Right lung (tissue), 5 donors: ENCODE results near the gene OR10D3. TPM values are rescaled to one million over a fixed set of nuclear protein-coding genes. Genes with fewer than 3 reads are reported as not detected.

ENCODE experiments used
- polyA plus RNA-seq, 5 donors: library from polyadenylated mRNA; unstranded; fragments of 120-200 nt; gene quantifications; one replicate each; pipeline versions ENCODE4 v1.2.1 to v1.2.3, GENCODE V29; 2013; ENCODE audit warnings: inconsistent platforms in 1 of 5, low replicate concordance in 1 of 5; ENCODE audit not compliant: insufficient read length in 5 of 5, insufficient read depth in 1 of 5

Gene OR10D3
- polyA plus RNA-seq, 5 donors: not detected

Other genes starting within 250 kb of the OR10D3 start
- gene OR4D5, start 243.7 kb upstream of the OR10D3 start, polyA plus RNA-seq: not detected
- gene OR6T1, start 239.5 kb upstream of the OR10D3 start, polyA plus RNA-seq: not detected
- gene OR10S1, start 205.6 kb upstream of the OR10D3 start, polyA plus RNA-seq: not detected
- not detected for gene OR10G6, start 188.2 kb upstream of the OR10D3 start, polyA plus RNA-seq
- gene OR10G4, start 170.3 kb upstream of the OR10D3 start, polyA plus RNA-seq: not detected
- gene OR10G9, start 160.3 kb upstream of the OR10D3 start, polyA plus RNA-seq: not detected
- gene OR10G8, start 156.5 kb upstream of the OR10D3 start, polyA plus RNA-seq: not detected
- gene OR10G7, start 142.0 kb upstream of the OR10D3 start, polyA plus RNA-seq: not detected
- gene VWA5A, start 67.9 kb upstream of the OR10D3 start, polyA plus RNA-seq: 10 to 100 TPM; 17.7 to 19.2 (median 18.2) TPM
- gene OR8G1, start 57.8 kb downstream of the OR10D3 start, polyA plus RNA-seq: not detected
- gene OR8G5, start 73.0 kb downstream of the OR10D3 start, polyA plus RNA-seq: not detected
- gene OR8D1, start 130.6 kb downstream of the OR10D3 start, polyA plus RNA-seq: not detected
- gene OR8D2, start 136.9 kb downstream of the OR10D3 start, polyA plus RNA-seq: not detected
- gene OR8B2, start 201.2 kb downstream of the OR10D3 start, polyA plus RNA-seq: not detected
- gene OR8B3, start 215.7 kb downstream of the OR10D3 start, polyA plus RNA-seq: not detected
- gene OR8B4, start 241.5 kb downstream of the OR10D3 start, polyA plus RNA-seq: not detected